Stimulated activated CD8-positive, alpha-beta memory T cell treated with anti-CD3 and anti-CD28 coated beads, Interleukin-12 subunit alpha, Interleukin-12 subunit beta, amount 100 ng/mL, for 1 hour (primary cell): ENCODE results near the gene FRMD1.

ENCODE experiments used
- DNase-seq: peaks from one replicate; pipeline ENCODE4 v3.0.0-alpha.2; 2020; ENCODE audit warnings: low read depth

FRMD1 gene

DNA sequence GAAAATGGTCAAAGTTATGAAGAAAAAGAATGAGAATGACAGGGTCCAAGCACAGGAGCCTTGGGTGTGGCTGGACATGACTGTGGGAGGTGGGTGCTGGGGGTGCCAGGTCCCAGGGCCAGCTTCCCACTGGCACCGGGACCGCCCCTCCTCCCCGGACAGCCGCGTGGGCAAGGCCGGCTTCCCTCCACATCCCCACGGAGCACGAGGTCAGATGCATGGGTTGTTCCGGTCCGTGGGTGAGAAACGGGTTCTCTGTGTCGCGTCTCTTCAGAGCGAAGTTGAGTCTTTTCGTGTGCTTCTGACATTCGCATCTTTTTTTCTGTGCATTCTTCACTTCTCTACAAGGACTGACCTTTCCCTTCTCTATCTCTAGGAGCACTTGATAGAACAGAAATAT, 51.5 kb downstream of the FRMD1 start:
- no peak for DNase-seq

DNA sequence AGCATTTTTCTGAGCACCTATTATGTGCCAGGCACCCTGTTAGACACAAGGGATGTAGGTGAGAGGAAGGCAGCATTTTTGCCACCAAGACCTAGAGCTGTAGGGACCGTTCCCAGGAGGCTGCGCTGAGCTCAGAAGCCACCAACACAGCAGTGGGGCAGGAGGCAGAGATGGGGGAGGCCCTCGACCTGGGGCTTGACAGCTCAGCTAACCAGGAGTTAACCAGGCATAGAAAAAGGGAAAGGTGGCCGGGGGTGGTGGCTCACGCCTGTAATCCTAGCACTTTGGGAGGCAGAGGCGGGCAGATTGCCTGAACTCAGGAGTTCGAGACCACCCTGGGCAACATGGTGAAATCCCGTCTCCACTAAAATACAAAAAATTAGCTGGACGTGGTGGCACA, 52.1 kb downstream of the FRMD1 start:
- no peak for DNase-seq

- no peak for DNase-seq
Measured at GRCh38 chr6:168025831-168026710, 52.9 kb downstream of the FRMD1 start.

DNA sequence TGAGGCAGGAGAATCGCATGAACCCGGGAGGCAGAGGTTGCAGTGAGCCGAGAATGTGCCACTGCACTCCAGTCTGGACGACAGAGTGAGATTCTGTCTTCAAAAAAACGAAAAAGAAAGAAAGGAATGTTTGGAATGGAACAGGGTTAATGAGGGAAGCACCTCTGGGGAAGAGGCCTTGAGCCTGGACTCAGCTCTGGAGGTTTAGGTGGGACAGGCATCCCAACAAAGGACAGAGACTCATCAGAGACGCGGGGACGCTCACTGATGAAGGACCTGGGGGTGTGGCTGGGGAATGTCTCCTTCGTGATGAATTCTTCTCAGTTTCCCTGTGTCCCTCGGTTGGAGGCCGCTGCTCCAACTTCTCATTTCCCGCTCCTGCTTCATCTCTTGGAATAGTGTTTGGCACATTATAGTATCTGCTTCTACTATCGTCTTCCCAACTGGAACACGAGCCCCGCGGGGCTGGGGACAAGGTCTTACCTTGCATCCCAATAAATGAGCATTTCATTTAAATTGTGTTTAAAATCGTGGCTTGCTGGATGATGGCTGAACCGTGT, 54.0 kb downstream of the FRMD1 start:
- no peak for DNase-seq

GRCh38 chr6:168022488-168023321, 56.3 kb downstream of the FRMD1 start:
- DNase-seq, result no peak

DNA sequence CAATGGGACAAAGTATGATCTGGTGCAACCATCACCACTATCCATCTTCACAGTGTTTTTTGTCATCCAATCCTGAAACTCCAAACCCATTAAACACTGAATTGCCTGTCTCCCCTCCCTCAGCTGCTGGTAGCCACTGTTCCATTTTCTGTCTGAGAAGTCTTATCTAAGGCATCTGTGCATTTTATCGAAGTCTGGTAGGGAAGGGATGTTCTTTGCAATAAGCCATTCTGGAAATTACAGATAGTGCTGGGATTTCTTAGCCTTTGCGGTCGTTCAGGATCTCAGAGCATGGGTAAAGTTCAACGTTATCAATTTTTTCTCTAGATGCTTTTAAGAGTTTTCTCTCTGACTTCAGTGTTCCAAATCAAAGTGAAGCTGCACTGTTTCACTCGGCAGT, 57.4 kb downstream of the FRMD1 start:
- no peak for DNase-seq

- DNase-seq, result no peak
Measured at GRCh38 chr6:168020242-168020641, 58.8 kb downstream of the FRMD1 start.

DNA sequence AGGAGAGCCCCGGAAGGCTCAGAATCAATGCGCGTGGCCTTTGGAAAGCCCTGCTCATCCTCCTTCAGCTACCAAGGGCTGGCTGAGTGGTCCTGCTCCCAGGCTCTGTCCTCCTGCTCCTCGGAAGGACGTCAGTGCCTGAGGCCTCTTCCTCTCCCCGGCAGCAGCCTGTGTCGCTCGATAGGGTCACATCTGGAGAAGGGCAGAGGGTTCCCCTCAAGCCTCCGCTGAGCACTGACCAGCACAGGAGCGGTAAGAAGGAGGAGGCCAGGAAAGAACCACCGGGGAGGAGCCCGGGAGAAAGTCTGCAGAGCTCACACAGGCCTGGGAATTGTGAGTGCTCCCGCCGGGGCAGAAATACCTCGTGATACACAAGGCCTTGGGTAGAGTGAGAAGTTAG, 60.3 kb downstream of the FRMD1 start:
- no peak for DNase-seq

DNA sequence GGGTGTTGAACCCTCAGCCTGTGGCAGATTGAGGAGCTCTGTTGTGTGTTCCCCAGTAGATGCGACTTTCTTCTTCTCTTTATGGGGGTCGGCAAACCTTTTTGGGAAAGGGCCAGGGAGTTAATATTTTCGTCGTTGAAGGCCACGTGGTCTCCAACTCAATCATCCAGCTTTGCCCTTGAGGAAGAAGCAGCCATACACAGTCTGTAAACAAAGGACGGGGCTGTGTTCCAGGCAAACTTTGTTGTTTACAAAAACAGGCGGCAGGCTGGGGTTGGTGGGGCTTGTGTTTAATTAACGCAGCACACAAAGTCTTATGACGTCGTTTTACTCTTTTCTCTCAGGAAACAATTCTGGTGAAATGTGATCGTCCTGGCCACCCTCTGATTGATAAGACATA, 61.4 kb downstream of the FRMD1 start:
- DNase-seq, result no peak

DNA sequence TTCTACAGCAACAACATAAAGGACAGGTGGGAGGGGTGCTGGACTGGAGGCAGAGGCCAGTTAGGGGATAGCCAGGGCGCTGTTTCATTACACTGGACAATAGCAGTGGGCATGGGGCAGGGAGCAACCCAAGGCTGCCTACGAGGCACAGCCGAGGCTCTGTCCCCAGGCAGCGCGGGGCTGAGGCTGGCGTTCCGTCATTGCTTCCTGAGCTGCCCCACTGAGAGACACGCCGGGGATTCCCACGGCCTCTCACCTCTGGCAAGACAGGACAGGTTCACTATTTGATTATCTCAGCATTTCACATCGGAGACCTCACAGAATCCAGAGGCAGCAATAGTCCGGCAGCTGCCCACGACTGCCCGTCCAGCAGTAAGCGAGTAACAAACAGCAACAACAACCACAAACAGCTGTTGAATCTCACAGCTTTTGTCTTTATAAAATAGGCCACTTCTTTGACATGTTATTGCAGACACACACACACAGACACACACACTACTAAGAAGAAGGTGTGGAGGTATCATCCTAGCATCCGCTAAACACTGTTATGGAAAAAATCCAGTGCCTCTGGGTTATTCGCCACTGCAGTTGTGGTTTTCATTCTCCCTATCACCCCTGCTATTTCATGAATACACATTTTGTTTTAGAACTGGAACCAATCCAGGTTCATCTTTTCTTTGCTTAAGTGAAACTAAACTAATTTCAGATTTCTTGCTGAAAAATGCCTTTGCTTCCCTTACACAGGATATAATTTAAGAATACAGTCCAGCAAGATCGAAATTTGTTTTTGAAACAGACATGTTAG, 62.1 kb downstream of the FRMD1 start:
- no peak for DNase-seq

- DNase-seq, result no peak
Measured at GRCh38 chr6:168016176-168016620, 62.8 kb downstream of the FRMD1 start.

- no peak for DNase-seq
Measured at GRCh38 chr6:168015482-168016175, 63.4 kb downstream of the FRMD1 start.

GRCh38 chr6:168015009-168015408, 64.0 kb downstream of the FRMD1 start:
- DNase-seq, result no peak

DNA sequence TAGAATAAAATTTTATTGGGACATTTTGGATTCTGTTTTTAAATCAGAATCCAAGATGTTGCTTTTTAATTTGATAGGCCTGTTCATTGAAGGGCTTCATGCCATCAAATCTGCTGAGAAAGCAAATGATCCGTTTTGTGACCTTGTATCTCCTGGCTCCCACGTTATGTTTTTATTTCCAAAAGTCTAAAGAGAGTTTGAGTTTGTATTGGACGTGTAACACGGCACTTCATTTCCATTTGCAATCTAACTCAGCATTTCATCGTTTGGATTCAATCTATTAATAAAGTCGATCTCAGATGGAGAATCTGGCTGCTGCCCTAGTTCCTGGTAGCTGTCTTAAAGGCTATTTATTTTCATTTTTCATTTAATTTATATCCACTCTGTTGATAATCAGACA, 64.6 kb downstream of the FRMD1 start:
- no peak for DNase-seq

- no peak for DNase-seq
Measured at GRCh38 chr6:168013250-168013915, 65.6 kb downstream of the FRMD1 start.

- DNase-seq, result no peak
Measured at GRCh38 chr6:168012431-168013249, 66.4 kb downstream of the FRMD1 start.

- no peak for DNase-seq
Measured at GRCh38 chr6:168011291-168011690, 67.7 kb downstream of the FRMD1 start.

GRCh38 chr6:168009331-168009730, 69.7 kb downstream of the FRMD1 start:
- no peak for DNase-seq

GRCh38 chr6:168007592-168008338, 71.2 kb downstream of the FRMD1 start:
- DNase-seq, result no peak
